HCT116 (cell line): ENCODE measurements around the gene ENHO. TPM values are rescaled to one million over a fixed set of nuclear protein-coding genes. Genes with fewer than 3 reads are reported as not detected.

Experiments used
- ATAC-seq: fragments of 200-7000 bp; cut with Tn5 transposase; 2 replicates; pipeline ENCODE4 v1.9.1; 2020; ENCODE audit warnings: mild to moderate bottlenecking, moderate library complexity
- BruUV-seq: library from RNA; stranded (reverse); fragments of 400-500 nt; replicated peaks from 2 replicates; lab custom pipeline; 2021; lab: Mats Ljungman, UMichigan
- CTCF ChIA-PET: fragments of 300-600 bp; sonication (Branson Sonifier 250); formaldehyde crosslinking; loops from one replicate; lab custom pipeline; 2021; ENCODE audit warnings: antibody characterized with exemption; lab: Charles Lee
- POLR2A ChIA-PET: fragments of 300-600, 350-600 bp; sonication (Branson Sonifier 250); formaldehyde crosslinking; loops from one replicate; lab custom pipeline; 2021; ENCODE audit warnings: antibody characterized with exemption; lab: Charles Lee
- RAD21 ChIA-PET, 2 experiments: fragments of 300-600 bp; sonication (Branson Sonifier 250); formaldehyde crosslinking; loops; one replicate each; lab custom pipeline; 2023; ENCODE audit warnings: low total read pairs in 2 of 2; ENCODE audit not compliant: uncharacterized antibody in 2 of 2, unreplicated experiment in 2 of 2, low non-redundant PET in 1 of 2; lab: Charles Lee
- DNase-seq: peaks from one replicate; pipeline ENCODE4 v3.0.0-alpha.2; 2010; ENCODE audit warnings: low read depth, low spot score
- H2AFZ ChIP-seq: fragments of 200-600 bp; shearing (Covaris generic), sonication (generic); 2 replicates; pipeline ENCODE4 v1.6.1; 2017; ENCODE audit warnings: low read depth, mixed run types, mixed read lengths, antibody characterized with exemption, low read length; ENCODE audit not compliant: poor library complexity, severe bottlenecking
- H3K27ac ChIP-seq: 2 replicates; pipeline ENCODE4 v1.5.1; 2012; ENCODE audit warnings: low read depth, low read length
- H3K27me3 ChIP-seq: fragments of 200-600 bp; sonication (generic); 2 replicates; pipeline ENCODE4 v1.6.1; 2016; ENCODE audit warnings: mixed run types, low read length, mixed read lengths; ENCODE audit not compliant: insufficient read depth
- H3K36me3 ChIP-seq, 2 experiments: fragments of 200-500 bp in 1 of 2; fragments of 200-600 bp in 1 of 2; sonication (Bioruptor generic) in 1 of 2; sonication (generic) in 1 of 2; 2 replicates each; pipeline versions ENCODE4 v1.5.1 to v1.6.1; 2014 to 2016; ENCODE audit warnings: low read length in 2 of 2, inconsistent platforms in 1 of 2, mixed read lengths in 1 of 2, mixed run types in 1 of 2; ENCODE audit not compliant: insufficient read depth in 2 of 2, control insufficient read depth in 1 of 2
- H3K4me1 ChIP-seq, 2 experiments: fragments of 200-600 bp in 1 of 2; sonication (generic) in 1 of 2; 2 replicates each; pipeline versions ENCODE4 v1.5.1 to v1.6.1; 2012 to 2017; ENCODE audit warnings: low read length in 2 of 2, inconsistent platforms in 1 of 2, mild to moderate bottlenecking in 1 of 2, mixed read lengths in 1 of 2, mixed run types in 1 of 2, moderate library complexity in 1 of 2; ENCODE audit not compliant: insufficient read depth in 2 of 2, control insufficient read depth in 1 of 2
- H3K4me2 ChIP-seq: fragments of 200-600 bp; sonication (generic); 2 replicates; pipeline ENCODE4 v1.6.1; 2017; ENCODE audit warnings: mixed run types, low read length, mixed read lengths
- H3K4me3 ChIP-seq, 2 experiments: fragments of 200-600 bp in 1 of 2; sonication (generic) in 1 of 2; replicated peaks in 1 of 2; 2 replicates each; pipeline ENCODE4 v1.5.1; 2011 to 2016; ENCODE audit warnings: low read length in 2 of 2, control low read depth in 1 of 2, low read depth in 1 of 2, mild to moderate bottlenecking in 1 of 2, mixed read lengths in 1 of 2, mixed run types in 1 of 2
- H3K79me2 ChIP-seq: fragments of 200-600 bp; sonication (generic); 2 replicates; pipeline ENCODE4 v1.6.1; 2017; ENCODE audit warnings: mild to moderate bottlenecking, mixed run types, low read length, moderate library complexity, mixed read lengths; ENCODE audit not compliant: insufficient read depth
- H3K9ac ChIP-seq: fragments of 200-600 bp; sonication (generic); 2 replicates; pipeline ENCODE4 v1.6.1; 2016; ENCODE audit warnings: low read length, mixed read lengths
- H3K9me2 ChIP-seq: fragments of 200-600 bp; sonication (generic), shearing (Covaris generic); 2 replicates; pipeline ENCODE4 v1.6.1; 2017; ENCODE audit warnings: mixed run types, mild to moderate bottlenecking, moderate library complexity; ENCODE audit not compliant: insufficient read depth
- H3K9me3 ChIP-seq, 2 experiments: fragments of 200-500 bp in 1 of 2; fragments of 200-600 bp in 1 of 2; sonication (Bioruptor generic) in 1 of 2; sonication (generic) in 1 of 2; 2 replicates each; pipeline ENCODE4 v1.6.1; 2014 to 2017; ENCODE audit warnings: low read length in 2 of 2, mixed read lengths in 2 of 2, inconsistent platforms in 1 of 2, low read depth in 1 of 2, mild to moderate bottlenecking in 1 of 2, mixed run types in 1 of 2, moderate library complexity in 1 of 2; ENCODE audit not compliant: control insufficient read depth in 1 of 2, insufficient read depth in 1 of 2
- H4K20me1 ChIP-seq: fragments of 200-600 bp; sonication (generic), shearing (Covaris generic); 2 replicates; pipeline ENCODE4 v1.6.1; 2017; ENCODE audit warnings: mixed run types, mild to moderate bottlenecking, moderate library complexity; ENCODE audit not compliant: insufficient read depth
- CBX3 ChIP-seq: IDR thresholded peaks from 2 replicates; pipeline ENCODE4 v1.6.1; 2012; ENCODE audit warnings: low read depth
- CEBPB ChIP-seq: IDR thresholded peaks from 2 replicates; pipeline ENCODE4 v1.6.1; 2012; ENCODE audit warnings: low read depth
- EGR1 ChIP-seq: IDR thresholded peaks from 2 replicates; pipeline ENCODE4 v1.6.1; 2012; ENCODE audit warnings: low read depth
- EZH2 ChIP-seq: fragments of 200-600 bp; sonication (generic); IDR thresholded peaks from 2 replicates; pipeline ENCODE4 v1.6.1; 2017; ENCODE audit warnings: antibody characterized with exemption, mixed run types
- EZH2phosphoT487 ChIP-seq: fragments of 200-600 bp; IDR thresholded peaks from 2 replicates; pipeline ENCODE4 v1.6.1; 2018; ENCODE audit warnings: antibody characterized with exemption, borderline replicate concordance
- FOSL1 ChIP-seq: IDR thresholded peaks from 2 replicates; pipeline ENCODE4 v1.6.1; 2012; ENCODE audit warnings: low read depth
- JUND ChIP-seq: IDR thresholded peaks from 2 replicates; pipeline ENCODE4 v1.6.1; 2012
- MAX ChIP-seq: IDR thresholded peaks from 2 replicates; pipeline ENCODE4 v1.6.1; 2012
- POLR2A ChIP-seq: IDR thresholded peaks from 2 replicates; pipeline ENCODE4 v1.7.0; 2011; ENCODE audit warnings: borderline replicate concordance; ENCODE audit not compliant: insufficient read depth, insufficient read length; ENCODE audit errors: extremely low read depth
- RAD21 ChIP-seq: IDR thresholded peaks from 2 replicates; pipeline ENCODE4 v1.6.1; 2012; ENCODE audit warnings: low read depth, mild to moderate bottlenecking
- REST ChIP-seq: IDR thresholded peaks from 2 replicates; pipeline ENCODE4 v1.6.1; 2012; ENCODE audit warnings: low read depth
- SIN3A ChIP-seq: IDR thresholded peaks from 2 replicates; pipeline ENCODE4 v1.6.1; 2012; ENCODE audit warnings: low read depth
- SP1 ChIP-seq: IDR thresholded peaks from 2 replicates; pipeline ENCODE4 v1.6.1; 2012; ENCODE audit warnings: low read depth
- YY1 ChIP-seq: IDR thresholded peaks from 2 replicates; pipeline ENCODE4 v1.6.1; 2011; ENCODE audit warnings: low read length, low read depth, moderate library complexity, mild to moderate bottlenecking; ENCODE audit not compliant: insufficient replicate concordance; ENCODE audit errors: extremely low read depth
- ZNF274 ChIP-seq: fragments of 200-500 bp; sonication (Bioruptor generic); IDR thresholded peaks from 2 replicates; pipeline ENCODE4 v1.6.1; 2014; ENCODE audit warnings: mild to moderate bottlenecking, low read depth, low read length, inconsistent platforms
- intact Hi-C: fragments of 100-400 bp; cut with micrococcal nuclease; formaldehyde crosslinking; loops from 2 replicates; pipeline ENCODE4 v1.10.0; 2022
- total RNA-seq: library from RNA; stranded (reverse); gene quantifications from one replicate; pipeline ENCODE4 v1.2.1, GENCODE V29; 2021; ENCODE audit not compliant: unreplicated experiment
- TF ChIP-seq, protein P1 (sequence below), 3 experiments: fragments of 200-600 bp in 1 of 3; sonication (generic) in 1 of 3; IDR thresholded peaks in 2 of 3; conservative IDR thresholded peaks in 1 of 3; 2 replicates each; pipeline ENCODE4 v1.5.1; 2012 to 2017; ENCODE audit warnings: low read depth in 2 of 3, low read length in 2 of 3, antibody characterized with exemption in 1 of 3, borderline replicate concordance in 1 of 3, control low read depth in 1 of 3, mild to moderate bottlenecking in 1 of 3, mixed read lengths in 1 of 3, mixed run types in 1 of 3, moderate library complexity in 1 of 3; ENCODE audit not compliant: insufficient read depth in 1 of 3

The ENHO gene
- total RNA-seq, 1 experiment from 2014 or later: 6.1 TPM

GRCh38 chr9:34492051-34492450, 30.7 kb downstream of the ENHO start:
- ChIA-PET CTCF (no interaction called here), POLR2A (no interaction called here), RAD21 (no interaction called here)
- no peak overlapping the region for H3K9ac ChIP-seq
- no peak for TF ChIP-seq MAX
- TF ChIP-seq RAD21: peak; percentile 38
- no peak for TF ChIP-seq EZH2
- TF ChIP-seq, protein P1, sequence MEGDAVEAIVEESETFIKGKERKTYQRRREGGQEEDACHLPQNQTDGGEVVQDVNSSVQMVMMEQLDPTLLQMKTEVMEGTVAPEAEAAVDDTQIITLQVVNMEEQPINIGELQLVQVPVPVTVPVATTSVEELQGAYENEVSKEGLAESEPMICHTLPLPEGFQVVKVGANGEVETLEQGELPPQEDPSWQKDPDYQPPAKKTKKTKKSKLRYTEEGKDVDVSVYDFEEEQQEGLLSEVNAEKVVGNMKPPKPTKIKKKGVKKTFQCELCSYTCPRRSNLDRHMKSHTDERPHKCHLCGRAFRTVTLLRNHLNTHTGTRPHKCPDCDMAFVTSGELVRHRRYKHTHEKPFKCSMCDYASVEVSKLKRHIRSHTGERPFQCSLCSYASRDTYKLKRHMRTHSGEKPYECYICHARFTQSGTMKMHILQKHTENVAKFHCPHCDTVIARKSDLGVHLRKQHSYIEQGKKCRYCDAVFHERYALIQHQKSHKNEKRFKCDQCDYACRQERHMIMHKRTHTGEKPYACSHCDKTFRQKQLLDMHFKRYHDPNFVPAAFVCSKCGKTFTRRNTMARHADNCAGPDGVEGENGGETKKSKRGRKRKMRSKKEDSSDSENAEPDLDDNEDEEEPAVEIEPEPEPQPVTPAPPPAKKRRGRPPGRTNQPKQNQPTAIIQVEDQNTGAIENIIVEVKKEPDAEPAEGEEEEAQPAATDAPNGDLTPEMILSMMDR (IDR thresholded peaks at IDR 0.05 in 2 of 3, conservative IDR thresholded peaks at IDR 0.05 in 1 of 3; ENCODE audit: borderline replicate concordance in 1 of 3, insufficient read depth in 1 of 3, low read depth in 2 of 3, low read length in 2 of 3): peak in 2 of 3 experiments; percentile 7 to 32; a peak in 2 of 6 replicates
- no peak overlapping the region for H3K27ac ChIP-seq
- no peaks in the 10 kb centered on the region for H3K9me2 ChIP-seq
- no peaks in the 10 kb centered on the region for H3K9me3 ChIP-seq
- intact Hi-C loops: no loop called here
- ATAC-seq: no peak; the same call in 1 of the 2 replicates
- H3K79me2 ChIP-seq: no peaks in the 10 kb centered on the region
- H3K4me2 ChIP-seq: no peak overlapping the region
- DNase-seq: no peak
- no peaks in the 10 kb centered on the region for H3K36me3 ChIP-seq
- no peaks in the 10 kb centered on the region for H4K20me1 ChIP-seq
- peaks cover 4% of the 10 kb centered on the region; the same call in 1 of the 2 replicates for H3K27me3 ChIP-seq
- no TSS peak for BruUV-seq
- H2AFZ ChIP-seq: no peak overlapping the region
- 0 out of 4 replicates have a peak, but pooled peaks cover 0 to 6% of the 10 kb centered on the region in 2 experiments for H3K4me1 ChIP-seq
- no peak overlapping the region for H3K4me3 ChIP-seq

- Histone ChIP-seq H3K27ac (no peak overlapping the region), H3K36me3 (no peaks in the 10 kb centered on the region), H3K79me2 (no peaks in the 10 kb centered on the region), H3K27me3 (peaks cover 4% of the 10 kb centered on the region; the same call in 1 of the 2 replicates), H3K9me3 (no peaks in the 10 kb centered on the region), H3K9me2 (no peaks in the 10 kb centered on the region), H4K20me1 (no peaks in the 10 kb centered on the region), H3K4me1 (0 out of 4 replicates have a peak, but pooled peaks cover 0 to 5% of the 10 kb centered on the region in 2 experiments), H2AFZ (no peak overlapping the region), H3K9ac (no peak overlapping the region), H3K4me3 (no peak overlapping the region), H3K4me2 (no peak overlapping the region)
- intact Hi-C loops: no loop called here
- CTCF ChIA-PET: interaction anchor here (1.3 kb wide), 1 partner anchor 56 kb away, joined by 4 read pairs; no protein-coding TSS in a partner anchor
- no peak for DNase-seq
- no TSS peak for BruUV-seq
- ATAC-seq: no peak
- POLR2A ChIA-PET: no interaction called here
- RAD21 ChIA-PET: no interaction called here
- TF ChIP-seq CBX3: no peak
- TF ChIP-seq FOSL1: no peak
- TF ChIP-seq EGR1: no peak
- TF ChIP-seq SP1: no peak
- no peak for TF ChIP-seq ZNF274
- TF ChIP-seq EZH2: no peak
- TF ChIP-seq RAD21: no peak
- TF ChIP-seq SIN3A: no peak
- no peak for TF ChIP-seq MAX
- TF ChIP-seq JUND: no peak
- TF ChIP-seq EZH2phosphoT487: no peak
- TF ChIP-seq POLR2A: no peak
- TF ChIP-seq REST: no peak
- no peak for TF ChIP-seq CEBPB
- TF ChIP-seq YY1: no peak
Observed at GRCh38 chr9:34491596-34491995, 31.2 kb downstream of the ENHO start.
